SK-N-MC (cell line): Measurements from ENCODE around the gene CHMP4A.
"Not testable (repeated sequence)": the region's sequence is repeated elsewhere in the genome, so short reads cannot be mapped to it uniquely, and the experiment has no call there.

Source experiments
- EZH2 ChIP-seq: fragments of 200-600 bp; sonication (generic); IDR thresholded peaks from one replicate; pipeline ENCODE4 v1.6.1; 2017; ENCODE audit warnings: antibody characterized with exemption
- POLR2AphosphoS5 ChIP-seq: IDR thresholded peaks from 2 replicates; pipeline ENCODE4 v1.6.1; 2012; ENCODE audit warnings: mild to moderate bottlenecking, low read depth, low read length, borderline replicate concordance

DNA sequence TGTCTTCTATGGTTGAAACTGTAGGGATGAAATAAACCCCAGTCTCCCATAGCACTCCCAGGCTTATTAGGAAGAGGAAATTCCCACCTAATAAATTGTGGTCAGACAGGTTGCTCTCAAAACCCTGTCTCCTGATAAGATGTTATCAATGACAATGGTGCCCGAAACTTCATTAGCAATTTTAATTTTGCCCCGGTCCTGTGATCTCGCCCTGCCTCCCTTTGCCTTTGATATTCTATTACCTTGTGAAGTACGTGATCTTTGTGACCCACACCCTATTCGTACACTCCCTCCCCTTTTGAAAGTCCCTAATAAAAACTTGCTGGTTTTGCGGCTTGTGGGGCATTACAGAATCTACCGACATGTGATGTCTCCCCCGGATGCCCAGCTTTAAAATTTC is 10.8 kb downstream of the CHMP4A start:
- TF ChIP-seq EZH2, POLR2AphosphoS5: not testable (repeated sequence)
